Medulla oblongata (tissue), 1 donor: ENCODE measurements around the gene DNAJC30.

Experiments used
- DNase-seq: peaks from one replicate; pipeline ENCODE4 v3.0.0-alpha.2; 2015; ENCODE audit errors: extremely low spot score

DNAJC30 gene

DNA sequence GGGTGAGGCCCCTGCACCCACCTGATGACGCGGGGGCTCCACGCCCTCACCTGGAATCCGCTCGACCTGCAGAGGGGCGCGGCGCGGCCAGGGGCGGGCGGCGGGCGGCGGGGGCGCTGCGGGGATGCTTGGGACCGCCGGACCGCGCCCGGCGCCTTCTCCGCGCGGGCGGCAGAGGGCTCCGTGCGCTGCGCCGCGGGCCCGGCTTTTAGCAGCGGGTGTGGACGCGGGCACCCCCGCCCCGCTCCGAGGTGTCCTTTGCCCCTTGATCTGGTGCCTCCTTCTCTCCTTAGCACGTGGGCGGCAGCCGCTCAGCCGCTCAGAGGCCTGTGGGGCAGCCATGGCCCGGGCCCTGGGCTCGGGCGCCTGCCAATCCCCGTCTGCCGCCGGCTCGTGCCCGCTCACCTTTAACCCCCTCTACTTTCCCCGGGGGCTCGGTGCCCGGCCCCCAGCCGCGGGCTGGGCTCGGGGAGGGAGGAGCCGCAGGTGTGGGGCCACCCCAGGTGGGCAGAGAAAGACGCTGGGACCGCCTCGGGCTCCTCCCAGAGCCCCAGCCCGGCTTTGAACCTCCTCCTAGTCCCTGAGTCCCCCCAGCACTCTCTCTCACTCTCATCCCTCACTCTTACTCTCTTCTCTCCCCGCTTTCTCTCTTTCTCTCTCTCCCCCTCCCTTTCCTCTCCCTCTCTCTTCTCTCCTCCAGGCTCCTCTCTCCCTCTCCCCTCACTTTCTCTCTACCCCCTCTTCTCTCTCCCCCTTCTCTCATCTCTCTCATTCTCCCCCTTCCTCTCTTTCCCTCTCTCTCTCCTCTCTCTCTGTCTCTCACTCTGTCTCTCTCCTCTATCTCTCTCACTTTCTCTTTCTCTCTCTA, 35.3 kb downstream of the DNAJC30 start:
- no peak for DNase-seq

DNA sequence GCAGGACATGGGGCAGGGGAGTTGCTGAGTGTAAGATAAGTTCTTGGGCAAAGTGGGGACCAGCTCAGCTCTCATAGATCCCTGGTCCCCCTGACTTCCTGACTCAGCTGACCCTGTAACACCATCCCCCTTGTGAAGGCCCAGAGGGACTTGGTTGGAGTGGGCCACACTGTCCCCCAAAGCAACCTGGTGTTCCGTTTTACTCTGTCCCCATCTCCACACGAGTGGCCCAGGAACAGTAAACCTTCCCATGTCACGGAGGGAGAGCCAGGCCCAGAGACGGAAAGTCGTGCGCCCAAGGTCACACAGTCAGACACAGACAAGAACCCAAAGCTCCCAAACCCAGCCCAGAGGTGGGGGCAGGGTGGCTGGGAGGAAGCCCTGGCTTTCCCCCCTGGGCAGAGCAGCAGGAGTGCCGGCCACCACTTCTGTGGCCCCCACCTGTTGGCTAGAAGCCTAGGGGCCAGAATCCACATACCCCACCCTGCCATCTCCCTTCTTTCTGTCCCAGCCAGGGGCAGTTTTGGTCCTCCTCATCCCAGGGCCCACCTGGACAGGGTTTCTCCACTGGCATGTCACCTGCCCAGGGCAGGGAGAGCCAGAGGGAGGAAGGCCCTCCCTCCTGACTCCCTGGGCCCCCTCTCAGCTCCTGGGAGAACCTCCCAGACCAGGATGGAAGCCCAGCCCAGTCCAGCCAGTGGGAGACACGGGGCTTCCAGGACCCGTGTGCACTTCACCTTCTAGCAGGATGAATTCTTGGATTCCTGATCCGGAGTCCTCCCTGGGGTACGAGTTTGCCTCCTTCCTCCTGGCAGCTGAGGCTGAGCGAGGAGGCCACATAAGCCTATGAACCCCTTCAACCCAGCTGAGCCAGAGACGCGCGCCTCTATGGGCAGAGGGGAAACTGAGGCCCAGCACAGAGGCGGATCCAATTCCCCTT, 36.2 kb downstream of the DNAJC30 start:
- no peak for DNase-seq

DNA sequence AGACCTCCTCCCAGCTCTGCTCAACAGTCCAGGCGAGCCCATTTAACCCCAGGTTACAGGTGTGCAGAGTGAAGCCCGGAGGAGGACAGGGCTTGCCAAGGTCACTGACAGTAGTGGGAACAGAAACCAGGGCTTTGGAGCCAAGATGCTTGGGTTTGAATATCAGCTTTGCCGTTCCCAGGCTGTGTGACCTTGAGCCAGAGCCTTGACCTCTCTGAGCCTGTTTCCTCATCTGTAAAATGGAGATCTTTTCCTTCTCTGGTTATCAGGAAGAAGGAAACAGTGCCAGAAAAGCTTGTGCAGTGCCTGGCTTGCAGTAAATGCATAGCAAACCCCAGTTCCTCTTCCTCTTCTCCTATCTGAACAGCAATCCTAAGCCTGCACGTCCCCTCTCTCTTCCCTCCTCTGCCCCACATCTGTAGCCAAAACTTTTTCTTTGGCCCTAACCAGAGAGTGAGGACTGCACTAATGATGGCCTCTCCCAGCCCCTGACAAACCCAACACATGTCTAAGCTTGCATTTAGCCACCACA, 37.5 kb downstream of the DNAJC30 start:
- DNase-seq = no peak

DNA sequence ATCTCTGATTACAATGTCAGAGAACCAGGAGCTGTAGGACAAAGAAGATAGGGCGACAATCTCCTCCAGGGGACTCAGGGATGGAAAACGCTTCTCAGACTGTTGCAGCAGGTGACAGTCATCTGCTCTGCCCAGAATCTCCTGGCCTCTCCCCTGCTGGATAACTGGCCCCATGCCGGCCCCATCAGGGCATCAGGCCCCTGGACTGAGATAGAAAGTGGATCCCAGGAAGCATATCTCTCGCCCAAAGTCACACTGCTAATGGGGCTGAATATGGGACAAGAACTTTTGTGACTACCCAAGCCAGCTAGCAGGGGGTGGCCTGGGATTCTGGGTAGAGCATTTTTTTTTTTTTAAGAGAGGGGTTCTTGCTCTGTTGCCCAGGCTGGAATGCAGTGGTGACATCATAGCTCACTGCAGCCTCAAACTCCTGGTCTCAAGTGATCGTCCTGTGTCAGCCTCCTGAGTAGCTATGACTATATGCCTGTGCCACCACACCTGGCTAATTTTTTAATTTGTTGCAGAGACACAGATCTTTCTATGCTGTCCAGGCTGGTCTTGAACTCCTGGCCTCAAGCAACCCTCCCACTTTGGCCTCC, 38.5 kb downstream of the DNAJC30 start:
- DNase-seq = no peak

DNA sequence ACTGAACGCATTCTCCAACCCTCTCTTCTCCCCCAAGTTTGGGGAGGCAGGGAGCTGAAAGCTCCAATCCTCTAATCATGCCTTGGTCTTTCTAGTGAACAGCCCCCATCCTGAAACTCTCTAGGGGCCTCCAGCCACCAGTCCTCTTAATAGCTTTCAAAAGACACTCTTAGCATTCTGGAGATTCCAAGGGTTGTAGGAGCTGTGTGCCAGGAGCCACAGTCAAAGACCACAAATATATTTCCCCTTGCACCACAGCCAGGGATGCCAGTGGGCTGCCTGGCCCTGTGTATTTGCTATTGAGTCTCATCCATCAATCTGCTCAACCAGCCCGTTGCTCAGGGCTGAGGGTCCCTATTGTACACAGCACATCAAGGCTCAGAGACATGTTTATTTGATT, 40.4 kb downstream of the DNAJC30 start:
- DNase-seq = no peak

DNA sequence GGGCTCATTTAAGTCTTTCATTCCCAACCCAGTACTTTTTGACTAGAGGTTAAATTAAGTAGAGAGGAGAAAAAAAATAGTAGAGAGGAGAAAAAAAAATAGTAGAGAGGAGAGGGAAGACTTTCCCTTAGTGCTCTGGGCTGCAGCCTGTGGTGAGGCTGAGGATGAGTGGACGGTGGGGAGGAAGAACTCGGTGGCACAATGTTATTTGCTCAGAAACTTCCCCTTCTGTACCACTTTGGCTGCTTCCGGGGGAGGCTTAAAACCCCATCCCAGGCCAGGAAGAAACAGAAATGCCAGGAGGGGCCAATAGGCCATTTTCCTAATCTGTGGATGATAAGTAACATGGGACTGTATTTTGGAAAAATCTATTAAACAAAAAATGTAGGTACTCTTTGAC, 44.3 kb downstream of the DNAJC30 start:
- no peak for DNase-seq

DNA sequence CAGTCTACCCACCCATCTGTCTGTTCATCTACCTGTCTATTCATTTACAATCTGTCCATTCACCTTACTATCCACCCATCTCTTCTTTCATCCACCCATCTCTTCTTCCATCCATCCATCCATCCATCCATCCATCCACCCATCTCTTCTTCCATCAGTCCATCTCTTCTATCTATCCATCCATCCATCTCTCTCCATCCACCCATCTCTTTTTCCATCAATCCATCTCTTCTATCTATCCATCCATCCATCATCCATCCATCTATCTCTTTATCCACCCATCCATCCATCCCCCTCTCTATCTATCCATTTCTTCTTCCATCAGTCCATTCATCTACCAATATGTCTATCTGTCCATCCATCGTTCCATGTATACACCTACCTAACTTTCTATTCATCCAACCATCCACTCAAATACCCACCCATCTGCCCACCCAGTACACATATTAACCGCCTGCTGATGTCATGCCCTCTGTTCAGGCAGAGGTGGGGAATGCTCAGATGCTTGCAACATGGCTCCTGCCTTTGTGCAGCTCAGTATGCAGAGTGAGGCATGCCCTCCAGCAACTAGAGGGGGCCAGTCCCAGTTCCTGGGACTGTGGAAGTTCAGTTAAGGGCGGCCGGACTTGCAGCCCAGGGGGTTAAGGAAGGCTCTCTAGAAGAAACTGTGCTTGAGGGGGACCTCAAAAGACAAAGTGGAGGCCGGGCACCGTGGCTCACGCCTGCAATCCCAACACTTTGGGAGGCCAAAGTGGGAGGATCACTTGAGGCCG, 47.6 kb downstream of the DNAJC30 start:
- no peak for DNase-seq

DNA sequence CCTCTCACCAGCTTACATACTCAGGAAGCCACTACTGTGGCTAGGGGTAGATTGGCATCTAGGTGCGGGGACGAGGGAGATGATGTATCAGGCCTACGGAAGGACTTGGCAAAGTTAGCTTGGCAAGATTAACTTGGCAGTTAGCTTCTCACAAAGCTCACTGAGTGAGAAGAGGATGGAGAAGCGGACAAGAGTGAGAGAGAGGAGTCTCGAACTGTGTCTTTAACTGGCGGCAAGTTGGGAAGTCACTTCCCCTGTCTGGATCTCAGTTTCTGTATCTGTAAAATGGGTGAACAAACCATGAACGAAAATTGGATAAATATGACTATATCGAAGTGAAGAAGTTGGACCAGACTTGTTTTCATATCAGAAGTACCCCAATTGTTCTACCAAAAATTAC, 49.4 kb downstream of the DNAJC30 start:
- no peak for DNase-seq

DNA sequence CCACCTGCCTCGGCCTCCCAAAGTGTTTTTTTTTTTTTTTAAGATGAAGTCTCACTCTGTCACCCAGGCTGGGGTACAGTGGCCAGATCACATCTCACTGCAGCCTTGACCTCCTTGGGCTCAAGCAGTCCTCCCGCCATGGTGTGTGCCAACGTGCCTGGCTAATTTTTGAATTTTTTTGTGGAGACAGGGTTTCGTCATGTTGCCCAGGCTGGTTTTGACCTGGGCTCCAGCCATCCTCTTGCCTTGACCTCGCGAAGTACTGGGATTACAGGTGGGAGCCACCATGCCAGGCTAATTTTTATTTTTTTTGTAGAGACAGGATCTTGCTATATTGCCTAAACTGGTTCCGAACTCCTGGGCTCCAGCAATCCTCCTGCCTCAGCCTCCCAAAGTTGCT, 49.9 kb downstream of the DNAJC30 start:
- DNase-seq = no peak

DNA sequence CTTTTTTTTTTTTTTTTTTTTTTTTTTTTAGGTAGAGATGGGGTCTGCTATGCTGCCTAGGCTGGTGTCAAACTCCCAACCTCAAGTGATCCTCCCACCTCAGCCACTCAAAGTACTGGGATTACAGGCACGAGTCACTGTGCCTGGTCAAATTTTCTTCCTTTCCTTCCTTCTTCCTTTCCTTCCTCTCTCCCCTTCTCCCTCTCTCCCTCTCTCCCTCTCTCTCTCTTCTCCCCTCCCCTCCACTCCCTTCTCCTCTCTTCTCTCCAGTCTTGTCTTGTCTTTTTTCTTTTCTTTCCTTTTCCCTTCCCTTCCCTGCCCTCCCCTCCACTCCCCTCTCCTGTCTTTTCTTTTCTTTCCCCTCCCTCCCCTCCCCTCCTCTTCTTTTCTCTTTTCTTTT, 51.7 kb downstream of the DNAJC30 start:
- DNase-seq = no peak
